ENCODE data around the gene STOML2.
"Not testable (repeated sequence)": the region's sequence is repeated elsewhere in the genome, so short reads cannot be mapped to it uniquely, and the experiment has no call there.

The STOML2 gene, protein sequence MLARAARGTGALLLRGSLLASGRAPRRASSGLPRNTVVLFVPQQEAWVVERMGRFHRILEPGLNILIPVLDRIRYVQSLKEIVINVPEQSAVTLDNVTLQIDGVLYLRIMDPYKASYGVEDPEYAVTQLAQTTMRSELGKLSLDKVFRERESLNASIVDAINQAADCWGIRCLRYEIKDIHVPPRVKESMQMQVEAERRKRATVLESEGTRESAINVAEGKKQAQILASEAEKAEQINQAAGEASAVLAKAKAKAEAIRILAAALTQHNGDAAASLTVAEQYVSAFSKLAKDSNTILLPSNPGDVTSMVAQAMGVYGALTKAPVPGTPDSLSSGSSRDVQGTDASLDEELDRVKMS

GRCh38 chr9:35102769-35103659 lies at the start of gene STOML2:
TSS of gene STOML2 (minus strand) at chr9:35103131. CDS start at chr9:35103094, 37 bp downstream.
- DNase-seq = peak; percentile 93 to 95

- DNase-seq = not testable (repeated sequence)
Measured at GRCh38 chr9:35147941-35148563, 45.1 kb upstream of the STOML2 start.

DNA sequence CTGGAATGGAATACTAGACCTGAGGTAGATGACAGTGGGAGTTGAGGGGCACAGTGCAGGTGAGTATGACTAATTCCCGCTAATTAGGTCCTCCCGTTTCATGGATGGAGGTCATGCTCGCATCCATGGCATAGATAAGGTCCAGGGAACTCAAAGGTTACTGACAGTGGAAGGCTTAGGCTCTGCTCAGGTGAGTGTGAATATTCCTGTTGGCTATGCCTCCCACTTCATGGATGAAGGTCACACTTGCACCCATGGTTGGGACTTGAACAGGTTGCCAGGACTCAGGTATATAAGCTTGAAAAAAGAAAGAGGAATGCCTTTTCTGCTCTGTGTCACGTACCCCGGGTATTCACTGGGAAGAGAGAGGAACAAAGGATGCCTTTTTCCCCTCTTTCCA lies 39.1 kb upstream of the STOML2 start:
- no peak for DNase-seq

- DNase-seq = no peak
Measured at GRCh38 chr9:35140093-35140492, 37.2 kb upstream of the STOML2 start.

- no peak for DNase-seq
Measured at GRCh38 chr9:35136866-35137265, 33.9 kb upstream of the STOML2 start.

DNA sequence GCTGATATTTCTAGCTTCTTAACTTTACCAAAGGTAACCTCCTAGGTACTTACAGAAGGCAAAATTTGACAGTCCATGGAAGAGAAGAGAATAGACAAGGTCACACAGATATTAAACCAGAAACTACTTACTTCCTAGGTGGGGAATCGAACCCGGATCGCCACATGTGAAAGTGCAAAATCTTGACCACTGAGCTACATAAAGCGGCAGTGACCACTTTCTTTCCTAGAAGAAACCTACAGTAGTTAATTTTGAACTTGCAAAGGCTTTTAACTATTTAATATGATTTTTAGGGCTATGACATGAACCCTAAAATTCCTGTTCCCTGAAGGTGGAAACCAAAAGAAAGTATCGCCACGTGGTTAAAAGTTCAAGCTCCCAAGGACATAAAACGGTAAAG lies 33.1 kb upstream of the STOML2 start:
- no peak for DNase-seq

GRCh38 chr9:35134920-35135319 lies 32.0 kb upstream of the STOML2 start:
- DNase-seq = no peak

- DNase-seq = peak; percentile 79 to 90
Measured at GRCh38 chr9:35116898-35117551, 14.1 kb upstream of the STOML2 start.

GRCh38 chr9:35116539-35116897 lies 13.6 kb upstream of the STOML2 start:
- DNase-seq = no peak

DNA sequence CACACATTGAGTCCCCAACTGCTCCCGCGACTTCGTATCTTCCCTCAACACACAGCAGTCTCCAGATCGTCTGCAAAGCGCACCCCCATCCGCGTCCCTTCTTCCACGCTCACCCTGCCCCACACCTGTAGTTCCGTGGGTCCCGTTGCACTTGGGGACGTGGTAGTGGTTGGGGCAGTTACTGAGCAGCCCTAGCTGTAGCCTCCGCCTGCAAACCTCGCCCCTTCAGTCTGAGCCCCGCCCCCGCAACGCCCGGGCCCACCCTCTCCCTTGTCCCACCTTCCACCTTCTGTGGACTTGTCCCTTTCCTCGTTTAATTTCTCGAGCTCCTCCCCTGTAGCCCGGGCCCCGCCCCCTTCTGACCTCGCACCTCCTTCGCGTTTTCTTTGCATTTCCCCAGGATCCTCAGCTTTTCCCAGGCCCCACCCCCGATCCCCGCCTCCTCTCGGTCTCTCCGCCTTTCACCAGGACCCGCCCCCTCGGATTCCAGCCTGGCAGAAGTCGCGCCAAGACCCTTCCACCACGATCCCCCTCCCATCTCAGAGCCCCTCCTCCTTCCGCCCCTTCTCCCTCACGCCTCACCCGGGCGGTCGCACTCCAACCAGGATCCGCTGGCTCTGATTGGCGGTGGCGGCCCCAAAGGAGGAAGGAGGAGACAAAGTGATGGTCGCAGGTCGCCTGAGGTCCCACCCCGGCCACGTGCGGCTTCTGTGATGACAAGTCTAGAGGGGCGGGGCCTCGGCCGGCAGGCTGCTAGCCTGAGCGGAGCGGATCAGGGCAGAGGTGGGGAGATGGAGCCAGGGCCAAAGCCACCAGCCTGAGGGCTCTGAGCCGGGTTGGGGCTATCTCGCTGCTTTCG lies 13.0 kb upstream of the STOML2 start, which contains the start of gene ATOSB:
TSS of gene ATOSB (minus strand) at position 183 of the 859 bp plus-strand sequence. CDS start 7,588 bp downstream, outside the sequence.
- peak; percentile 92 to 97 for DNase-seq

DNA sequence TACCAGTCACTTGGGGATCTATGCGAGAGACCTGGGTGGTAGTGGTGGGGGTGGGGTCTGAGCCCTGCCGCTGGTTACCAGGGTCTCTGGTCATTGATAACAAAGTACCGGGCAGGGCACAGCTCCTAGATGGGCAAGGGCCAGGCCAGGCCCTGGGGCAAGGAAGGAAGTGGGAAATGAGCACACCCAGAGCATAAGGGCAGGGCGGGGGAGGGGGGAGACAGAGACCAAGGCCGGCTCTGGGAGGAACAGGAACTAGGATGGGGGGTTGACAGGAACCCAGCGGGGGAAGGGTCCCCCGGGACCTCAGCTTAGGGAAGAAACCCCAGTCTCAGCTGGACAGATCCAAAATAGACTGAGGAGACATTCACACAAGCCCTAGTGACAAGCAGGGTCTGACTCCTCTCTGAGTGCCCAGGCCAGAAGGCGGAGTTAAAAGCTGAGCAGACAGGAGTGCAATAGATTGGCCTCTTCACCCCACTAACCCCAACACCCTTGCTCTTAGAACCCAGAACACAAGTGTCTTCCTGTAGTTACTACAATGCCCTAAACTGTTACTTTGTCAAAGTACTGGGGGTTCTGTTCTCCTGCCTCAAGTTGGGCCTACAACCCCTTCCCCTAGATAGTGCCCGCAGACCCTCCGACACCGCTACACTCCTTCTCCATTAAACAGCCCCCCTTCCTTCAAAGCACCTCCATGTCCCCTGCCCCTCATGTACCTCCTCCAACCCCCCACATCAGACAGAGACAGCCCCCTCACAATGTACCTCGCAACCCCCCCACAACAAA lies 12.1 kb upstream of the STOML2 start:
- DNase-seq = no peak

- peak; percentile 15 to 35 for DNase-seq
Measured at GRCh38 chr9:35114113-35114839, 11.3 kb upstream of the STOML2 start.

GRCh38 chr9:35112257-35113020 lies 9.5 kb upstream of the STOML2 start:
- no peak for DNase-seq

DNA sequence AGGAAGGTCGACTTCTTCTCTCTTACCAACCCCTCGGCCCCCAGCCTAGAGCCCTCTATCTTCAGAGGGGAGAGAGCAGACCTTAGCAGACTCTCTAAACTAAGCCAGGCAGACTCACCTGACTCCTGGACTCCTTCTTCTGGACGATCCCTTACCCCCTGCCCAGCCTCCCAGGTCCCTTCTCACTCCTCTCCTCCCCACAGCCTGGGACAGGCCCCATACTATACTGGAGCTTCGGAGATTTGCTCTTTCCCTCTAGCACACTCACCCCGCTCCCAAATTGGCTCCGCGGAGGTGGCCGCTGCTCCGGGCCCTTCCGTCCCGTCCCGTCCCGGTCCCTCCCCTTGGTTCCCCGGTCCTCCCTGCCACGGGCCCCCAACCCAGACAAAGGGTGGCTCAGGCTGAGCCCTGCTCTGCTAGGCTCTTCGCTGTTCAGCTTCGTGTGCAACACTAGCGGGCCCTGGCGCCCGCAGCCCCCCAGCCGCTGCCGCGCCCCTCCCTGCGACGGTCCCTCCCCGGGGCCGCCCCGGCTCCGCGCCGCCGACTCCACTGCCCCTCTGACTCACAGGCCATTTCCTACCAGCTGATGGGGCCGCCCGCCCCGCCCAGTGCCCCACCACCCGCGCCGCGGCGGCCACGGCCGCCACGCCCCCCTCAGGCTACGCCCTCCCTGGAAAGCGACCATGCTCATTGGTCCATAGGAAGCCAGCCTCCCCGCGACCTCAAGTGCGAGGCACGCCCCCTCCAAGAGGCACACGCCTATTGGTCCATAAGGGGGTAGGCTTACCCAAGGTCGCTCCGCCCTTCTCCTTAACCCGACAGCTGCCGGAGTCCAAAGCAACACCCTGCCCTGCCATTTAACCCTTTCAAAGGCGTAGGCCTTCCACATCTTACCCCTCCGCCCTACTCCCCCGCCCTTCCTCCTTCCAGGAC lies 8.3 kb upstream of the STOML2 start:
- DNase-seq = peak; percentile 96 to 97

- no peak for DNase-seq
Measured at GRCh38 chr9:35110327-35110761, 7.4 kb upstream of the STOML2 start.

DNA sequence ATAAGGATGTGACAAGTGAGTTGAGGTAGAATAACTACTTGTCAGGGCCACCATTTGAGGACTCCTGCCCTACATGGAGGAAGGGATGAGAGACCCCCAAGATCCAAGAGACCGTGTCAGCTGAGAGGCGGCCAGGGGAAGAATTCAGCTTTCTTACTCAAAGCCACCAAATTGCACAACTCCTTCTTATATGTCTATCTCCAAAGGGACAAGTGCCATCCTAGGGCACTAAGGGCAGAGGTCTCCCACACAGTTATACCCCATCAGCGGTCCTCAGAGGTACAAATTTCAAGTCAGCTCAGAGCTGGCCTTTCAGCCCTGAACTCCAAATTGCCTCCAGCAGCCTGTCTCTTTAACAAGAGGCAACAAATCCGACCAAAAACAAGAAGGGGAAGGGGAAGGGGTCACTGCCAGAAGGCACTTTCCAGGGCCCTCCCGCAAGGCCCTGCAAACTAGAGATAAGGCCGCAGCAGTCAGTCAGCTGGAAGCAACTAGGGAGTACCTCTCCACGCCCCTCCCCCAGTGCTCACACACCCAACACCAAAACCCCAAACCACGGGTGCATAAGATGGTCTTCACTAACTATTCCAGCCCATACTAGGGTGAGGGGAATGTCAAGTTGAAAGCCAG lies 6.1 kb upstream of the STOML2 start:
- no peak for DNase-seq

GRCh38 chr9:35108461-35108860 lies 5.5 kb upstream of the STOML2 start:
- no peak for DNase-seq
